ENCODE measurements around the gene BCAR1.

Gene BCAR1

DNA sequence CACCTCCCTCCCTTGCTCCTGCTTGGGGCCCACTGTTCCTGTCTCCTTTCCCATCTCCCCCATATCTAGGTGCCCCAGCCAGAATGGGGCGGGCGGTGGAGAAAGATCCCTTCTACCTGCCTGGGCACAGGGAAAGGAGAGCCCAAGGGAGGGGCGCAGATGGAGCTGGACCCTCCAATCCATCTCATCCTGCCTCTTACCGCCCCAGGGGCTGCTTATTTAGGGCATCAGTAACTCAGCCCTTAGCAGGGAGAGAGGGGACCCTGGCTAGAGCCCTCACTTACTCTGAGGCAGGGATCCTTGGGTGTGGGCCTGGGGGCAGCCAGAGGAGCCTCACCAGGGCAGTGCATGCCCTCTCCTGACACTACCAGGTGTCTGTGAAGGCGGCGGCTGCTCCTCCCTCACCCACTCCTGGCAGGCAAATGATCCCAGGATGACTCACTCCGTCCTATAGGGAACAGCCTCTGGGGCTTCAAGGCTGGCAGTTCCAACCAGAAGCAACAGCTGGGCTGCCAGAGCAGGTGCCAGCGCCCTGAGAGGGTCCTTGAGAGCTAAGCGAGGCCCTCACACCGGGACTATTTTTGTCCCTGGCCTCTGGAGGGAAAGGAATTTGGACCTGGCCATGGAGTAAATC lies 16.3 kb upstream of the BCAR1 start:
- DNase-seq = no peak

DNA sequence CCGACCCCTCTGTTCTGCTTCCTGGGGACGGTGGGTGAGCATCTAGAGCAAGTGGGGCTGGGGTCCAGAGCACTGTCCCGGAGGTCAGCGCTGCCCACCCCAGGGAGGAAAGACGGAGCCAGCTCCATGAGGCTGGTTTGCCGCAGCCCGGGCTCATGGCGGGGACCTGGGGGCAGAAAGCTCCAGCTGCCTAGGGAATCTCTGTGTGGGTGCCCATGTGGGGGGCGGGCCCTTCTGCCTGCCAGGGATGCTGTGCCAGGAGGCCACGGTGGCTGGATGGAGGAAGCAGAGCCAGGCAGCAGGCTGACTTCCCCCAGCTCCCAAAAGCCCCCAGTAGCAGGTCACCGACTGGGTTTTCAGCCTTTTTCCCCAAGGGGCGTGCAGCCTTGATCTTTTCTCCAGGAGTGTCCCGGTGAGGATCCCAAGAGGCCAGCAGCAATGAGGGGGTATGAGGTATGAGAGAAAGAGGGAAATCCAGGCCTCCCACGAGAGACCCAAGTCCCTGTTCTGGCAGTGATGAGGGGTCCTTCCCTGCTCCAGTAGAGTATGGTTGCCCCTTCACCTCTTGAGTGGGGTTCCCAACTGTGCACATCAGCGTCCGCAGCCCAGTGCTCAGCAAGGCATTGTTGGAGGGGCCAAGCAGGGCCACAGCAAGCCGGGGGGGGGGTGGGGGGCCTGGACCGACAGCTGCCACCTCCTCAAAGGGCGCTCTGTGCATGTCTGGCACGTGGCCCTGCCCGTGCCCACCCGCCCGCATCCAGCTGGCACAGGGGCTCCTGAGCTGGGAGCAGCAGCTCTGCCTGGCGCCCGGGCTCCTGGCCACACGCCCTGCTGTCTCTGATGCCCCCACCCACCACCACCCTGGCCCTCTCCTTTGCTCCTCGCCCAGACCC lies 15.6 kb upstream of the BCAR1 start:
- DNase-seq = no peak

DNA sequence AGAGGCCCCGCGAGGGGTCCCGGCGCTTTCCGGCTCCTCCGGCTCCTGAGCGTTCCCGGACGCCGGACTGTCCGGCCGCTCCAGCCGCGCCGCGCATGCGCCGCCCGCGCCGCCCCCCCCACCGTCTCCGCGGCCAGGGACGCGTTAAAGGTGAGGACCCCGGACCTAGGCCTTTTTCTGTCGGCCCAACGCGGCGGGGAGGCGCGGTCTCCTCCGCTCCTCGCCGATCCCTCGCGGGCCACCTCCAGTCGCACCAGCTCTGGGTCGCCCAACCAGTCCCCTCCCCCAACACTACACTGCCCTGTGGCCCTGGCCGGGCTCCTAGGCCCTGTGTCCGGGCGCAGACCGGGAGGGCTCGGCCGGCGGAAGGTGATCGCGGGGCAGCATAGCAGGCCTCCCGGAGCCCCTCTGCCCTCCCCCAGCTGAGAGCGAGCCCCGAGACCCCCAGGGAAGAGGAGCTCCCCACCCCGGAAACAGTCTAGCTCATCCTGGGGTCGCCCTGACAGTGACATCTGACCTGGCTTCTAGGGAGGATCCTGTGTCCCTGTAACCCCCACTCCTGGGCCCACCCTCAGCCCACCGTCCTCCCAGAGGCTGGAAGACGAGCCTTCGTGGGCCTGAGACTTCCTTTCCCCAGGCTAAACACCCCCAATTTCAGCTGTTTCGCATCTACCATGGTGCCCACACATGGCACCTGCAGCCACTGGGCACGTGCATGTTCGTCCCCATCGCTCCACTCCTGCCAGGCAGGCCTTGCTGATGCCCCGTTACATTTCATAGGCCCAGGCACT lies 14.7 kb upstream of the BCAR1 start:
- DNase-seq = no peak

DNA sequence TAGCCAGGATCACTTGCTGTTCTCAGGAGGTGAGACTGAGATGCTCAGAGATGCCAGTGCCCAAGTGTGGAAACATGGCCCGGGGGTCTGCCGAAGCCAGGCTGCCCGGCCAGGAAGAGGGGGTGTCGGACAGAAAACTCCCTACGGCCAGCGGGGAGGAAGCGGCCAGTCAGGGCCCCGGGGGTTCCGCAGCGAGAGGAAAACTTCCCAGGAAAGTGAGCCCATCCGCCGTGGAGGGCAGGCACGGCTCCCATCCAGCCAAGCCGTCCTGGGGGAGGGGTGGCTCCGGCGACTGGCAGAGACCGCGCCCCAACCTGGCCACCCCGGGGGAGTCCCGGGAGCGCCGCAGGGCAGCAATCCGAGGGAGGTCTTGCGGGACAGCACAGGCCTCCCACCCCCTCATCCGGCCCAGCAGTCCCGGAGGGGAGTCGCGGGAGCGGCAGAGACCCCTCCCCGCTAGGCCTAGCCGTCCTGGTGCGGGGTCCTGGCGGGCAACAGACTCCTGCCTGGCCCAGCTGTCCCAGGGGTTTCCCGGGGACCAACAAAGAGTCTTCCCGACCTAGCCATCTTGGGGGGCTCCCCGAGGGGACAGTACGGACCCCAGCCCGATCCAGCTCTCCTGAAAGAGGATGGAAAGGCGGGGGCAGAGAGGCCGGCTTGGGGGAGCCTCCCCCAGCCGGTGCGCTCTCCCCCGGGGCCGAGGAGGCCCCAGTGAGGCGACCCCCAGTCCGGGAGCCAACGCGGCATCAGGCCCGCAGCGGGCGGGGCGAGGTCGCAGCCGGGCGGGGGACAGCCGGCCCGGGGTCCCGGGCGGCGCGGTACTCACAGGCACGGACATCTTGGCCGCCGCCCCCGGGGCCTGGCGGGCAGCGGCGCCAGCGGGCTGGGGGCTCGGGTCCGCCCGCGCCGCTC lies 13.8 kb upstream of the BCAR1 start:
- no peak for DNase-seq

DNA sequence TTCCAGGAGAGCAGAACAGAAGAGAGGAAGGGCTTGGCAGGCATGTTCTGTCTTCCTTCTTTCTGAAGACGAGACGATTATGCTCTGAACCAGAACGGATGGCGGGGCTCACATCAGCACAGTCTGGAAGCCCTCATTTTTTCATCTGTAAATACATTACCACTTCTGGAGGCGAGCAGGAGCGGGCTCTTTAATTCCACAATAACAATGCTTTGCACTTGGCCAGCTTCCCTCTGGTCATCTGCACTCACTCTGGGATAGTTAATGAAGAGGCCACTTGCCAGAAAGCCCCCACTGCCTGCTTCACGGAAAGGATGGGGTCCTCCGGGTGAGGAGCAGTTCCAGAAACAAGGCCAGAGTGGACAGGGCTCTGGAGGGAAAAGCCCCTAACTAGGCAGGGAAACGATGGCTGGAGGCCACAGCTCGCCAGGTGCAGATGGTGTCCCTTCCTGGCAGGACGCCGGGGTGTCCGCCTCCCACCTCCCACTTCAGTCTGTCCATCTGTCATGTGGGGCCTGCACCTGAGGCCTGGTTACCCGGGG lies 13.1 kb upstream of the BCAR1 start:
- DNase-seq = no peak

DNA sequence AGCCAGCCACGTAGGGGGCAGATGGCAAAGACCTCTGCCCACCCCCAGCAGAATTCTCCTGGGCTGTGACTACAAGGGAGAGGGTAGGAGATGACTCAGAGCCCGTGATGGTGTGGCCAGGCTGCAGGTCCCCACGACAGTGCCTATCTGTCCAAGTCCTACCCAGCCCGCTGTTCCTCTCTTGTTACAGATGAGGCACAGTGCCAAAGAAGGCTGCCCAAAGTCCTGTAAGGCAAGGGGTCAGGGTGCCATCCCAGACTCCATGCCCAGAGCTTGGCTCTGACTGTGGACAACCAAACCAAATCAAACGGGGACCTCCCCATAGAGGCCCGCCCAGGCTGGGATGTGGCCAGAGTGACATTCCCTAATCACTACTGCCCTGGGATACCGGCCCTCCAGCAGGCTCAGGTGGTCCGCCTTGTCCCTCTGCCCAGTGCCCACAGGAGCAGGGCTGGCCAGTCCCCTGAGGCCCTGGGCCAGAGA lies 12.6 kb upstream of the BCAR1 start:
- DNase-seq = no peak

DNA sequence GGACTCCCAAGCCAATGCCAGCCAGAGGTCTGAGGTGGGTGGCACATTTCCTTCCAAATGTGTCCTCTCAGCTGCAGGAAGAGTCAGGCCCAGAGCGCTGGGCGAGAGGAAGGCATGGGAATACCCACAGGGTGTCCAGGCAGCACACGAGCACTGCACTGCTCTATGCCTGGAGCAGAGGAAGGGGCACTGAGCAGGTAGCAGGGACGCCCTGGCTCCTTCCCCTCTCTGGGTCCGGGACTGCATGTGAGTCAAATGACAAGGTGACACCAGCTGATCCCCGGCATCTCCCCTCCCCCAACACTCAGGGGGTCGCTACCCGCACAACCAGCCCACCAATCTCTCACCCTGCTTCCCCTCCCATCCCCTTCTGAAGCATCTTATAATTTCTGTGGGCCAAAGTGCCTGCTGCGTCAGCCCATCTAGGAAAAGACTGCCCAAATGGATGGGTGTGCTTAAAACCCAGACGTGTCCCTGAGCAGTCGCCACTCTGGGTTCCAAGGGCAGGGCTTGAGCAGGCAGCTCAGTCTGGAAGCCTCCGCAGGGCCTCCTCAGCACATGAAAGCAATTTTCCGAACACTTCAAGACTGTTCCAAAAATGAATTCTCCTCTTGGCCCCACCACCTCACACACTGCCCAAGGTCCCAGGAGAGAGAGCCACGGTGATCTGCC lies 12.0 kb upstream of the BCAR1 start:
- DNase-seq = no peak

DNA sequence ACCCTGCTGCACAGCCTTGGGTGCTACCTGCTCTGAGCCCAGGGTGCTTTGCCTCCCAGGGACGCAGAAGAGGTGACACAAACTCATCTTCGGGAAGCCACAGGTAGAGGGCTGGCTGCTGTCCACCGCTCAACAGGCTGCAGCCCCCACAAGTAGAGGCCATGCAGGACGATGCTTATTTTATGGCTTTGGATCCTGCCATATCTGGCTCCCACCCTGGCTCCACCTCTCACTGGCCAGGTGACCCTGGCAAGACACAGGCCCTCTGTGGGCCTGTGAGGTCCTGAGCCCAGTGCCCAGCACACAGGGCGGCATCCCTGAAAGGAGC lies 11.3 kb upstream of the BCAR1 start:
- no peak for DNase-seq

DNA sequence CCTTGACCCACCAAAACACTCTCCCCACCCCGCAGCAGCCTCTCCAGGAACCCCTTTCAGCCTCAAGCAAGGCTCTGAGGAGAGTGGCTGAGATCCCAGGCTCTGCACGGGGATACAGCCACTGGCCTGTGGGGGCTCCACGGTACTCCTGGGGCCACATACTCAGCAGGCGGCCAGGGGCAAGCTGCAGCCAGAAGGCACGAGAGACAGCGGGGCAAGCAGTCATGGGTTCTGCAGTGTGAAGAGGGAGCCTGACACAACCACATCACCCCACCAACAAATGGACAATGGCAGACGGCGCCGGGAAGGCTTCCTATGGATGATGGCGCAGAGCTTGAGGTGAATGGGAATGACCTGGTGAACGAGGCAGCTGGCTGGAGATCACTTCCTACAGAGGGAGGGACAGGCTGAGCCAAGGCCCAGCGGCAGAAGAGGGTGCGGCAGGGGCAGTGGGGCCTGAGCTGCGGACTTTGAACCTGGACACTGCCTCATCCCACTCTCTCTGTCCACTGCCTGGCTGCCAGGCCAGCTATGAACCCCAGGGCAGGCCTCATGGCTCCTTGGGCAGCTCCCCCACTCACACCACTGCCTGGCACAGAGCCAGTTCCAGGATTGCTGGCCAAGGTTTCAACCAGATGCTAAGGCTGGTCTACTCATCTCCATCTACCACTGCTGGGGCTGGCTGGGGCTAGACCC lies 10.8 kb upstream of the BCAR1 start:
- no peak for DNase-seq

DNA sequence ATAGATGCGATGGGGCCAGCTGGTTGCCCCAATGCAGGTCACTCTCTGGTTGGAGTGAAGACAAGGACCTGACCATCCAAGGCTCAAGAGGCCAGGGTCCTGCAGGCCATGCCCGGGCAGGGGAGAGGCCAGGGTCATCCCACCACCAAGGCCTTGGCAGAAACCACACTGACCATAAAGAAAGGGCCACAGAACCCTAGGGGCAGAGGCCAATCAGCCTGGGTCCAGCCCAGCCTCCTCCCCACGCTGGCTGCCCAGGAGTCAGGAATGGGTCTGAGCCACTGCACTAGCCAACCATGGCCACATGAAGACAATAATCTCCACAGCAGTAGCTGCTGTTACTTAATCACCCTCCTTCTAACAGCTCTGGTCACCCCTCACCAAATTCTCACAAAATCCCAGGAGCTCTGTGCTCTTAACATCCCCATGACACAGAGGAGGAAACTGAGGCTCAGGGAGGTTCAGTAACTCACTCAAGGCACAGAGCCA lies 10.2 kb upstream of the BCAR1 start:
- no peak for DNase-seq

DNA sequence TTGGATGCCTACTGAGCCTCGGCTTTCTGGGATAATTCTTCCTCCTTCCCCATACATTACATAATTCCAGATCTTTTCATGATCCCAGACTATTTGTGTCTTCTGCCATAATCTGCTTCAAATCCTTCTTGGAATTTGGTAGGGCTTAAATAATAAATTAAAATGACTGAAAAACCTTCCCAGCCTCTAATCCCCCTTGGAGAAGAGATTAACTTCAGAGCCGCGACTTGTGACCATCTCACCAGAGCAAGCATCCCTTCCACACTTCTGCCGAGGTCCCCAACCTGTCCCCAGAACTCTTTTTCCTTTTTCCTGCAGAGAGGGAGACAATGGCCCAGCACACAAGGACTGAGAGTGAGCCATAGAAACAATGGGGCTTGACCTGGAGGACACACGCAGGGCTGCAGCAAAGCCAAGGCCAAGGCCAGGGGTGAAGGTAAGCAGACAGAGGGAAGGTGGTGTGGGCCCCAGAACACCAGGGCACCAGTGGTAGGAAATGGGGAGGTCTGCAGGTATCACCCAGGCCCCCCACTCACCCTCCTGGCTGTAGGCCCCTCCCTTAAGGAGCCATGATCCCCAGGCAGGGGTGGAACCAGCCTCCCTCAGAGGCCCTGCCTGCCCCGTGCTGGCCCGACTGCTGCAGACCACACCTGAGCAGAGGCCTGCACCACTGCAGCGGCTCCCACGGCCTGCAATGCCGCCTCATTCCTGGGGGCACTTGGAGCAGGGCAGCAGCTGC lies 9.6 kb upstream of the BCAR1 start:
- DNase-seq = no peak

DNA sequence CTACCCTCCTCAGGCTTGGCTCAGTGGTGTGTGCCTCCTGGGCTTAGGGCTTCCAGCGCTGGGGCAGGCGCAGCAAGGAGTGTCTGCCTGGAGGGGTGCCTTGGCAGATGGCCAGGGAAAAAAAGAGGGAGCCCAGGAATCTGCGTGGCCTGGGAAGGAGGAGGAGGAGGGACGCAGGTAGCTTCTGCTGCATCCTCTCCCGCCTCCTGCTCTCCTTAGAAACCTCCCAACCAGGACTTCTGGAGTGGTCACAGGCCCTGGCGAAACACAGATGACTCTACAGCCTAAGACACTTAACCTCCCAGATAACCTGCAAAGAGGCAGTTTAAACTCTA lies 7.3 kb upstream of the BCAR1 start:
- no peak for DNase-seq

DNA sequence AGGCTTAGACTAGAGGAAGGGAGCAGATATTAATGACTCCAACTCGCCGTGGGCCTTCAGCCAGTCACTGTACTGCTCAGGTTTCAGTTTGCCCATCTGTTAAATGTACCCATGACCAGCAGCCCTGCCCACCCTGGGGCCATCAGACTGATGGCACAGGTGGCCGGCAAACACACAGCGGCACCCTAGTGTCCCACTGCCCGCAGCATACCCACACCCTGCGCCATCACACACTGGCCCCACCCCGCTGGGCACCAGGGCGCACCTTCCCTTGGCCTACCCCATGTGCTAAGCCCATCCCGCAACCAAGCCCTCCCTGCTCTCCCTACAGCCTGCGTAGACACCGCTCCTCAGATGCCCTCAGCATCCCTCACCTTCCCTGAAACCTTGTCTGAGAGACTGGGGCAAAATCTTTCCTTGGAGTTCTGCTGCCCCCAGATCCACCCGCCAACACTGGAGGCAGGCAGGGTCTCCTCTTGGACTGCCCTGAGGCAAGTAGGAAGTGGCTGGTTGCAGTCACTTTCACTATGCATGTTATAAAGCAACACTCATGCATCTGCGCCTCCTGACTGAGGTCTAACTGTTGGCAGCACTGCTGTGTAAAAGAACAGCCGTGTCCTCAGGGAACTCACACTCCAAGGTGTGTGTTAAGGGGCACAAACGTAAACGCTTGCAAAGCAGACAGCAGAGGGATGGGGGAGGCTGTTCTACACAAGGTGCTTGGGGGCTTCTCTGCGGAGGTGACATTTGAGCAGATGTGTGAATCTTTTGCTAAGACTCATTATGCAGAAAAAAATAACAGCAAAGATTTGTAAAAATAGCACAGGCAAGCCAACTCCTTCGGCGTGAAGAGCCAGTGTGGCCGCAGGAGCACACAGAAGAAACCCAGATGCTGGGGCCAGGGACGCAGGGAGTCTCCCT lies 6.7 kb upstream of the BCAR1 start:
- no peak for DNase-seq

DNA sequence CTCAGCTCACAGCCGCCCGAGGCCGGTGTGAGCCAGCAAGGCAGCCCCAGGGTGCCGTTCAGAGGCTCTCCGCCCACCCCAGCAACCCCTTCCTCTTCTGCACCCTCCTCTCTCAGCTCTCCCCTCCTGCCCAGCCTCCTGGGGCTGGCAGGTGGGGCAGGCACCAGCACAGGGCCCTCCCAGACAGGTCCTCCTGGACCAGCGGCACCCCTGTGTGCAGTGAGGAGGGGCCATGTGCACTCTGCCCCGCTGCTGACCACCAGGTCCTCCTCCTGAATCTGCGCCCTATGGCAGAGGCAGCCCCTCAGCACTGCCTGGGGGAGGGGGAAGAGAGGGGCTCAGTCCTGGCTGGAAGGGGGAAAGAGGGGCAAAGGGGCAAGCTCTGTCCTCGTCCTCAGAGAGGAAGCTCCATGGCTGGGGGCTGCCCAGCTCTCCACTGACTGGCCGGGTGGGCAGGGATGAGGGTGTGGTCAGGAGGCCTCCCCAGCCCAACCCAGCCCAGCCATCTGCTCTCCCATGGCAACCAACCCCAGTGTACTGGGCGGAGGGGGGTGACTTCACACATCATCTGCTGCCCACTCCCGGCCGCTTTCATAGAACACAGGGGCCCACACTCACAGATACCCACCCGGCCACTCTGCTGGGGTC lies 5.4 kb upstream of the BCAR1 start:
- no peak for DNase-seq

DNA sequence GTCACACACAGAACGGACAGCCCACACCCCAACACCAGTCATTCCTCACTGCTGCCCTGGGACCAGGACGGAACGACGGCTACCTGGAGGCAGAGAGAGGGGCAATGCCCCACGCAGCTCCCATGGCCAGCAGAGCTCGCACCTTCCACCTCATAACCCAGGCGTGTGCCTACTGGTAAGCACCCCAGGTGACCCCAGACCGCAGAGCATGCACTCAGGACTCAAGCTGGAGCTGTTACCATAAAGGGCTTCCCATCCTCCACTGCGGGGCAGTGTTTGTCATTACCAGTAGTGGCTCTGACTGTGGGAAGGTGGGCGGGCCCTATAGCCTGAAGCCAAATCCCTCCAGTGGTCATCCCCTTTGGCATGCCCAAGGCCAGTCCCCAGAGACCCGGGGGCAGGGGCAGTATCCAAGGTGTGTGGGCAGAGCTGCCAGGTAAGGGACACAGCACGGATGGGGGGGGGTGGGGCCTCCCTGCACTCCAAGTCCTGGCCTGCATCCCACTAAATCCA lies 4.7 kb upstream of the BCAR1 start:
- no peak for DNase-seq

DNA sequence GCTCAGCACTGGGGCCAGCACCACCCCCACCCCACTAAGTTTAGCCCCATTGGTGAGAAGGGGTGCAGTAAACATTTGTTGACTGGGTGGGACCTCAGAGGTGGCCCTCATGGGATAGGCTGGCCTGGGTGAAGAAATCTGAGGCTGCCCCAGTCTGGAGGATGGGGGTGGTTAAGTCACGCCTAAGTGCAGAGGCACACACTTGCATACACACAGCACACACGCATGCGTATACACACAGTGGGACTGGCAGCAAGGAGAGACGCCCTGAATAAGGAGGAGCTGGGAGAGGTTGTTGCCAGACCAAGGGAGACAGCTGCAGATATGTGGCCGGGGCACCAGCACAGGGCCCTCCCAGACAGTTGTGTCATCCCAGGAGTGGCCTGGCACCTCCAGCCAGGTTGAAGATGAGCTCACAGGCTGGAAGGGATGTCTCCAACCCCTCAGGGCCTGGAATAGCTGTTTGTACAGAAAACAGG lies 3.0 kb upstream of the BCAR1 start:
- no peak for DNase-seq

DNA sequence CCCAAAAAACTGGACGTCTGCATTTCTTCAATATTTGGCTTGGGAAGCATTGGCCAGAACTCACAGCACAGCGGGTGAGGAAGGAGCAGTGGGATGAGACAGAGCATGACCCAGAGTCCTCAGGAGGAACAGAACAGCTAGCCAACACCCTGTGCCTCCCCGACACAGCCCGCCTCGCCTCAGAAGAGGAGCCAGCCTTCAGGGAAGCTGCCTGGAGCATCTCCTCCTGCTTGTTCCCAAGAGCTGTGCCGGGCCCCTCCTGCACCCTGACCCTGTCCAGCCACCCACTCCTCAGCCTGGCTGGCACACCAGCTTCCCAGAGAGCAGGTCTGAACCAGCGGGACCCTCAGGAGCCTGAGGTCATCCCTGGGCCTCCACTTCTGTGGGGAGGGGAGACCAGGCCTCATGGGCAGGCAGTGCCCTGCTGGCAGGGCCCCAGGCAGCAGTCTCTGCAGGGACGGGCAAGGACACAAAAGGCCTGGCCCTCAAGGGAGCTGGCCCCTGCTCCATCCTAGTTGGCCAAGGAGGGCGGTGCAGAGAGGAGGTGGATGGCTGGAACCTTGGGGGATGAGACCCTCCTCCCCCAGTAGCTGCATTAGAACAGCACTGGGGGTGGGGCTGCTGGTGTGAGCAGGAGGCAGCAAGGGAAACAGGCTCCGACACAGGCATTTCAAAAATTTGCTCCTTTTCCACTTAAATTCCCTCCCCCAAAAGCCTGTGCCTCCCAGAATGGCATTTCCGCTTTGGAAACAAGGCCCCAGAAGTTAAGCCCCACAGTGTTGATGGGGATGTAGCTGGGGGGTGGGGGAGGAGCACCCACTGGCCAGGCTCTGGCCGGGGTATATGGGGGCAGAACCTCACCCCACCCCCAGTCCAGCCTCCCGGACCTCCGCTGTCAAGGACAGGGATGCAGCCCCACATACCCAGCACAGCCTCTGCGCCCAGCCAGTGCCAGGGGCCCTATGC lies 1.8 kb upstream of the BCAR1 start:
- no peak for DNase-seq
